NK-92 treated with Interleukin-12 subunit alpha and Interleukin-12 subunit beta, amount 100 ng/mL, for 24 hours (cell line): ENCODE data around the gene C10orf67.
"Not testable (repeated sequence)": the region's sequence is repeated elsewhere in the genome, so short reads cannot be mapped to it uniquely, and the experiment has no call there.

ENCODE experiments used
- DNase-seq: peaks from one replicate; lab custom pipeline; 2025; lab: John Stamatoyannopoulos, UW

Gene C10orf67

GRCh38 chr10:23344241-23344841, at the start of gene C10orf67:
Gene C10orf67 (minus strand): TSS chr10:23344797. CDS start chr10:23344774, 23 bp downstream.
- DNase-seq = no peak

- no peak for DNase-seq
Measured at GRCh38 chr10:23391821-23392220, 47.2 kb upstream of the C10orf67 start.

- DNase-seq = no peak
Measured at GRCh38 chr10:23390809-23391208, 46.2 kb upstream of the C10orf67 start.

GRCh38 chr10:23390408-23390807, 45.8 kb upstream of the C10orf67 start:
- not testable (repeated sequence) for DNase-seq

- not testable (repeated sequence) for DNase-seq
Measured at GRCh38 chr10:23387516-23387915, 42.9 kb upstream of the C10orf67 start.

GRCh38 chr10:23386052-23386451, 41.5 kb upstream of the C10orf67 start:
- DNase-seq = no peak

- no peak for DNase-seq
Measured at GRCh38 chr10:23384364-23384763, 39.8 kb upstream of the C10orf67 start.

GRCh38 chr10:23383637-23384036, 39.0 kb upstream of the C10orf67 start:
- no peak for DNase-seq

- DNase-seq = no peak
Measured at GRCh38 chr10:23381298-23382040, 36.9 kb upstream of the C10orf67 start.

GRCh38 chr10:23379686-23380085, 35.1 kb upstream of the C10orf67 start:
- no peak for DNase-seq

- no peak for DNase-seq
Measured at GRCh38 chr10:23376229-23376655, 31.6 kb upstream of the C10orf67 start.

GRCh38 chr10:23375366-23375765, 30.8 kb upstream of the C10orf67 start:
- no peak for DNase-seq

- DNase-seq = no peak
Measured at GRCh38 chr10:23373156-23373555, 28.6 kb upstream of the C10orf67 start.

- no peak for DNase-seq
Measured at GRCh38 chr10:23371073-23371472, 26.5 kb upstream of the C10orf67 start.

GRCh38 chr10:23370106-23370505, 25.5 kb upstream of the C10orf67 start:
- DNase-seq = no peak

GRCh38 chr10:23368816-23369640, 24.4 kb upstream of the C10orf67 start:
- no peak for DNase-seq

GRCh38 chr10:23367896-23368595, 23.4 kb upstream of the C10orf67 start:
- no peak for DNase-seq

GRCh38 chr10:23365417-23366030, 20.9 kb upstream of the C10orf67 start:
- DNase-seq = not testable (repeated sequence)

- no peak for DNase-seq
Measured at GRCh38 chr10:23364378-23364777, 19.8 kb upstream of the C10orf67 start.

- no peak for DNase-seq
Measured at GRCh38 chr10:23363793-23364135, 19.2 kb upstream of the C10orf67 start.

- DNase-seq = no peak
Measured at GRCh38 chr10:23362879-23363792, 18.5 kb upstream of the C10orf67 start.
